GM19452 (cell line): ENCODE results near the gene VOPP1.
"Not testable (repeated sequence)": the region's sequence is repeated elsewhere in the genome, so short reads cannot be mapped to it uniquely, and the experiment has no call there.

Experiments
- ATAC-seq: cut with Tn5 transposase; IDR thresholded peaks from one replicate; pipeline ENCODE4 v1.9.1; 2021; ENCODE audit not compliant: unreplicated experiment

The VOPP1 gene

GRCh38 chr7:55490099-55490498 is 82.2 kb downstream of the VOPP1 start:
- ATAC-seq, result no peak

DNA sequence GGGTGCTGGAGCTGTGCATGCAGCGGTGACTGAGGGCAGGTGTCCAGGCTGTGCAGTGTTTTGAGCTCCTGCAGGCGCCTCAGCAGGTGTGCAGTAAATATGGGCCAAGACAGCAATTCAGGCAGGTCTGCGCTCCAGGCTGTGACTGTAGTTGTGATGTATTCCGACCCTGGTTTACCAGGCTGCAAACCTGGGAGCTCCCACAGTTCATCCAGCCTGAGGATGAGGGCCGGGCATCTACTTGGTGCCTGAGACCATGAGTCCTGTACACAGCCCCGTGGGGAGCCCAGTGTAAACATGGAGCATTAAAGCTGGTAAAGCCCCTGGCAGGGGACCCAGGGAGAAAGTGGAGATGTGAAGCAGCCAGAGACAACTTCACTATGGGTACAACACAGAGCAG is 82.8 kb downstream of the VOPP1 start:
- no peak for ATAC-seq

GRCh38 chr7:55488804-55489340 is 83.4 kb downstream of the VOPP1 start:
- ATAC-seq, result no peak

- no peak for ATAC-seq
Observed at GRCh38 chr7:55488216-55488615, 84.1 kb downstream of the VOPP1 start.

- no peak for ATAC-seq
Observed at GRCh38 chr7:55486991-55487390, 85.3 kb downstream of the VOPP1 start.

- no peak for ATAC-seq
Observed at GRCh38 chr7:55486192-55486590, 86.1 kb downstream of the VOPP1 start.

DNA sequence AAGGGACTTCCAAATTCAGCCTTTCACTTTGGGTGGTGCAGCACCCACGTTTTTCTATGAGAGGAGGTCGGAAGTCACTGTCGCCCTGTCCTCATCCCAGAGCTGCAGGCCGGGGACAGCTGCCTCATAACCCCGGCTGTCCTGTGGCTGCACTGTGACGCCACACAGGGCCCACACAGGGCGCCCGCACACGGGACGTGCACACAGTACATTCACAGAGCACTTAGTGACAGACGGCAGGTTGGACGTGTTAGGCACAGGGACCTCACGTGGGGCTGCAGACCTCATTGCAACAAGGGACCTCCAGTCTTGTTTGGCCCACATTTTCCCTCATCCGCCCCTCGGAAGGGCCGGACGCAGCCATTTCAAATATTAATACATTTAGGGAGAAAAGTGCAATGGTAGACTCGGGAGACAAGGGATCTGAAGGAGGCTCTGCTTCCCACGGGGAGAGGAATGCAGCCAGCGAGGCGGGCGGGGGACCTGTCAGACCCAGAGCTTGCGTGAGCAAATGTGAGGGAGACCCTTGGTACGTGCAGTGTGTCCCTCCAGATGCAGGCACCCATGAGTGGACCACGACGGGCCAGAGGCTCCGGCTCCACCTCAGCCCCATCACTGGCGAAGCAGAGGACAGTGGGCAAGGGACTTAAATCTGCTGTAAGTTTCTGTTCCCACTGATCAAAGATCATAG is 86.7 kb downstream of the VOPP1 start:
- no peak for ATAC-seq

- ATAC-seq, result no peak
Observed at GRCh38 chr7:55484834-55485233, 87.5 kb downstream of the VOPP1 start.

DNA sequence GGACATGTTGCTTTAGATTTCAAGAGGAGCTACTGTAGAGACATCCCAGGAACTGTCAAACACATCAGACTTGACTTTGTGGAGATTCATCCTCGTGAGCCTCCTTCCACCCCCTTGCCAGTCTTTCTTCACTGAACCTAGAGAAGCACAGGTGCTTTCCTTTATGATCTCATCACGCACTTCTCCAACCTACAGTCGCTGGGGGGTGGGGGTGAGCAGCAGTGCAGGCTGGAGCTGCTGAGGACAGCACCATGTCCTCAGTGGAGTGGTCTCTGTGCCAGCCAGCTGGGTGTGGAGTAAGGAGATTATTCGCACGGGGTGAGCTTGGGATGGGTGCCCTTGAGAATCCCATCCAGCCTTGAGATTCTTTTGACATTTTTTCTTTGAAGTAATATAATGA is 88.1 kb downstream of the VOPP1 start:
- no peak for ATAC-seq

DNA sequence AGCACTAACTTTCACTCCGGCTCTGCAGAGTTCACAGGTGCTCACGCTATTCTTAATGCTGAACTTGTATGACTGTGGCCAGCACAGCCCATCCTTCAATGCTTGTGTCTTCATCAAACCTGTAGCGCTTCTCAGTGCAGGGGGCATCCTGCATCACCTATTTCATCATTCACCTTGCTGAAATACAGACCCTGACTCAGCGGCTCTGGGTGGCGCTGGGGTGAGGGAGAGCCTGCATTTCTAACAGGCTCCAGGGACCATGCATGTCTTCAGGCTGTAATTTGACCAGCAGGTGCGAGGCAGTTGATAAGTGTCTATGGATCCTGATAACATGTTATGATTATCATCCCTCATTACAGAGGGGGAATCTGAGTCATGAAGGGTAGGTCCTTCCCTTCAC is 89.3 kb downstream of the VOPP1 start:
- no peak for ATAC-seq

GRCh38 chr7:55481155-55481554 is 91.1 kb downstream of the VOPP1 start:
- ATAC-seq, result no peak

DNA sequence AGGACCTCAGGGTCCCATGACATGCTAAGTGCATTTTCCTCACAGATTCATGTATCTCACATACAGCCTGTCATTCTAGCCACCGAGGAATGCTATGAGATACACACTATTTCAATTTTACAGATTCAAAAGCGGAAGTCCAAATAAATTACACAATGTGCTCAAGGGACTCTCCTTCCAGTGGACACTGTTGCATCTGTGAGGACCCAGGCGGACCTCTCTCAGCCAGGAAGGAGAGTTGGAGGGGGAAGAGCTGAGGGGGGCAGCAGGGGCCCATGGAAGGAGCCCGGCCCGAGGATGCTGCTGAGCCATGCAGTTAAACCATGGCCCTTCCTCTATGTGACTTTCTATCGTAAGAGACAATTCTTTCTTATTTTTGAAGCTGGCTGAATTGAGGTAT is 93.6 kb downstream of the VOPP1 start:
- ATAC-seq, result no peak

DNA sequence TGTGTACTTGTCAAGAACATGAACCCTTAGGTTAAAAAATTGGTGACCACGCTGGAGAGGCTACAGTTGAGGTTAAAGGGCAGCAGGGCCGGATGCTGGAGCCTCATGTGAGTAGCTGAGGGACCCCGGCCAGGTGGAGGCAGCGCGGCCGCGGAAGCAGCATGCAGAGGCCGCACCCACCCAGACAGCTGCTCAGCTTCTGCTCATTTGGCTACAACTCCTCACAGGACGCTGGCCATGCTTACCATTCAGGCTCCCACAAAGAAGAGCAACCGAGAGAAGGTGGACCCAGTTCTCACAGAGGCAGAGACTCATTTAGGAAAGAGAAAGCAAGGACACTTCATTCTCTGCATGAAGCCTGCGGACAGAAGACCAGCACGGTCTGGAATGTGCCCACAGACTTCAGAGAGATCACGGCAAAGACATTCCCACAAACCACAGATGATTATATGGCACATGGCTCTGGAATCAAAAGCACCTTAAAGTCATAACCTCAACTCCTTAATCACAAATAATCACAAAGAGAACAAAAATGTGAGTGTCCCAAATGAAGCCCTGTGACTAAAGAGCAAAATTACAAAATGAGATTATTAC is 94.4 kb downstream of the VOPP1 start:
- no peak for ATAC-seq

DNA sequence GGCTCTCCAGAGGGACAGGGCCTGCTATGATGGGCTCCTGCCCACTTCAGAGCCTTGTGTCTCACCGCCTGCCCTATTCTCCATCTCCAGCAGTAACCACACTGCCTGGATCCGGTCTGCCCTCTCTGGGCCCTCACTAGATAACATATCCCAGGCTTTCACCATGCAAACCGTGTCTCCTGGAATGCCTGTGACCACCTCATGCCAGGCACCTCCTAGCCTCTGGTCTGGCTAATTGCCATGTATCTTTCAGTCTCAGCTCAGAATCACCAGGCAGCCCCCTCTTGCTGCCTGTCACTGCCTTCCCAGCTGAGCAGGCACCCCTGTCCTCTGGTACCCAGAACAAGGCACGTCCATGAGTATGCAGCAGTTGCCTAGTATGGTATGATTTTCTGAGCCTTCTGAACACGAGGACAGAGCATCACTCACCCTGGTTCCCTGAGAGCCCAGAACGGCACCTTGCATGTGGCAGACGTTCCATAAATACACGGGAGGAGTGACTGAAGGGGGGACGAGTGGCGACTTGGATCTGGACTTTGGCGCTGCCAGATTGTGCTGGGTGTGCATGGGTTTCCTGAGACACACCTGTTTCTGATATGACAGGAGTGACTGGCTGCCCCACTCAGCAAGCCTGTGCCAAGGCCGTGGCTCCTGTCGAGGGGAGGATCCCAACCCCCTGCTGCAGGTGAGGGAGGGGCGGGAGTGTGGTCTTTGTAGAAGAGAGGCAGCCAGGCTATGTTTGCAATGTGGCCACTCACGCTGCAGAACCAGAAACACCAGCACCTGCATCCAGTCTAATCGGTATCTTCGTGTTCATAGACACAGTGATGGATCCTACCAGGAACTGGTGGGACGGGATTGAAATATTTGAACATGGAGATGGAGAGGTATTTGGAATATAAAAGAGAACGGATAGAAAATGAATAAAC is 95.2 kb downstream of the VOPP1 start:
- no peak for ATAC-seq

DNA sequence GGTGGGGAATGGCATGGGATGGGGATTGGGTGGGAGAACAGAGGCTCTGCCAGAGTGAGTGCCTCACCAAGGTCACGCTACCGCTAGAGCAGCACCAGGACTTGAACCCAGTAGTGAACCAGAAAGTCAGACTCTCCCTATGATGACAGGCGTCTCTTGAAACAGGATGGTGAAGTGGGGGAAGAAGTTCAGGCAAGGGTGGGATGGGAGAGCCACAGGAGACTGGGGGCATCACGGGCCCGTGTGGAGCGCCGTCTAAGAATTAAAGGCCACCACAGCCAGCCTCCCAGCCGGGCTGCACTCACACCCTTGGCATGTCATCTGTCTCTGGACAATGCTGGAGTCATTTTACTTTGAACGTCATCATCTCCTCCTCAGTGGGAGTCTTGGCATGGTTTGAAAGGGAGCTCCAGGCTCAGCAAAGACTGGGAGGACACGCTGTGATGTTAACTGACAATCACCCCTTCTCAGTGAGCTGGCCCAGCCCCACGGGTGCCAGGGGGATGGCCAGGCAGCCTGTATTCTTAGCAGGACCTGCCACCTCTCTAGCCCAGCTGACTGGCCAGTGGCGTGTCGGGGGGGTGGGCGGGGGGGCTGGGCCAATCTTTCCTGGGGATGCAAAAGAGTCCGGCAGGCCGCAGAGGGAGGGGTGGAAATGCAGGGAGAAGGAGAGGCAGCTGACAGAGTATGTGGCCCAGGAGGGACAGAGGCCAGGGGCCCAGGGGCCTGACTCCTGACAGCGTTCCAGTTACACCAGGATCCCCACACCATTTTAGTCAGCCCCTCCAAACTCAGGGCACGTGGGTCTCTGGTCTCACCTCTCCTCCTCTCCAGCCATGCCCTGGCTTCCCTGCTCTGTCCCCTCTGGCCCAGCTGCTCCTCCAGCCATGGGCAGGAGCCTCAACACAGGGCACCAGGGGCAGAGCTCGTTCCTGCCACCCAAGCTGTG is 96.2 kb downstream of the VOPP1 start:
- ATAC-seq, result no peak

DNA sequence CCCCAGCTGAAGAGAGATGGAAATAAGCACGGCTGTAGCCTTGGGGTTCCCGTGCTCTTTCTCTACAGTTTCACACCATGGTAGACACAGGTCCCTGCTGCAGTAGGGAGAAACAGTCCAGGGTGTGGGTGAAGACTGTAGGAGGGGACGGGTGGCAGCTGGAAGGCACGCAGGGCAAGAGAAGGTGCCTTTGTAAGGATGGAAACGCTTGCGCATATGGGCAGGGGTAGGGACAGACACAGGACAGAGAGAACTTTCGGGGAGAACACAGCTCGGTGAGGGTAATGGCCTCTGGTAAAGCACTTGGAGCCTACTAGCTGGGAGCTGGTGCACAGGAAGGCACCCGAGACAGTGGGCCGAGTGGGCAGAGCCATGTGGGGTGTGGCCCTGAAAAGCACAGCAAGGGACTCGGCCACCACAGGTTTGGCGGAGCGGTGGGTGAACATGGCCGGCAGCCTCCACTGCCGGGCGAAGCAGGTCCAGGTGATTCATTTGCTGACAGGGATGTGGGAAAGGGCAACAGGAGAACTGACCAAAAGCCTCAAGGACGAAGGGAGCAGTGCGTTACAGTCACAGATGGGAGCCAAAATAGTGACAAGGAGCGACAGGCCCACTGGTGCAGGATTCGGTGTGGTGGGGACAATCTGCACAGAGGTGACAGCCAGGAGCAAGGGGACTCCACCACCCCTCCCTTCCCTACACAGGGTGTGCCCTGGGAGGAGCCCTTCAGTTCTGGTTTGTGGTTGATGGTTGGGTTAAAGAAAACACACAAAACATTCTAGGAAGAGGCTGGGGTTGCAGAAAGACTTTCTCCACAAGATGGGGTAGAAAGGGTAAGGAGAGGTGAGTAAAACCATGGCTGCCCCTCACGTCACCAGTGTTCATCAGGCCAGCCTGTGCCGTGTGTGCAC is 97.1 kb downstream of the VOPP1 start:
- ATAC-seq, result no peak

DNA sequence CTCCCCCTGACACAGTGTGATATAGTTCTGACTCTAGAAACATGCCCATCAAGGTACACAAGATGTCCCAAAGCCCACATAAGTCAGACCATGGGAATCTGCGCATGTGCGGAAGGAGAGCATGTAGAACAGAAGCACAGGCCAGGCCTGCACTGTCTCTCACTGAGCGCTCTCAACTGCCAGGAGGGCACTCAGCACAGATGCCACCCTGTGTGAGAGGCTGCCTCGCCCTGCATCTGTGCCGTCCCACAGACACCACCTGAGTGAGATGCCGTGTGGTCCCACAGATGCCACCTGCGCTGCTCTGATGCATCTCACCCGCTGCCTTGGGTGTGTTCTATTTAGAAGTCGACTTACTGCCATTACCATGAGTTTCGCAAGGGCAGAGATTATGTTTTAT is 98.4 kb downstream of the VOPP1 start:
- no peak for ATAC-seq

- ATAC-seq, result no peak
Observed at GRCh38 chr7:55472928-55473725, 99.2 kb downstream of the VOPP1 start.

GRCh38 chr7:55472406-55472805 is 99.9 kb downstream of the VOPP1 start:
- not testable (repeated sequence) for ATAC-seq
